Measurements from ENCODE around the gene GPC6.

The GPC6 gene

GRCh38 chr13:93957371-93957770 is 730.8 kb downstream of the GPC6 start:
- H3K4me3 ChIP-seq (ENCODE audit: low read length), result no peak overlapping the region
- TF ChIP-seq ZNF274 (IDR thresholded peaks at IDR 0.05; ENCODE audit: low read depth, low read length), result no peak

GRCh38 chr13:93959796-93960533 is 733.4 kb downstream of the GPC6 start:
- H3K4me3 ChIP-seq (ENCODE audit: low read length), result no peak overlapping the region
- TF ChIP-seq ZNF274 (IDR thresholded peaks at IDR 0.05; ENCODE audit: low read depth, low read length), result no peak

- no peak overlapping the region for H3K4me3 ChIP-seq (ENCODE audit: low read length)
- no peak for TF ChIP-seq ZNF274 (IDR thresholded peaks at IDR 0.05; ENCODE audit: low read depth, low read length)
Measured at GRCh38 chr13:93963266-93964145, 736.9 kb downstream of the GPC6 start.

- no peak for TF ChIP-seq ZNF274 (IDR thresholded peaks at IDR 0.05; ENCODE audit: low read depth, low read length)
- H3K4me3 ChIP-seq (ENCODE audit: low read length), result no peak overlapping the region
Measured at GRCh38 chr13:93964146-93964512, 737.5 kb downstream of the GPC6 start.

- no peak overlapping the region for H3K4me3 ChIP-seq (ENCODE audit: low read length)
- TF ChIP-seq ZNF274 (IDR thresholded peaks at IDR 0.05; ENCODE audit: low read depth, low read length), result no peak
Measured at GRCh38 chr13:93965587-93965986, 739.0 kb downstream of the GPC6 start.

- TF ChIP-seq ZNF274 (IDR thresholded peaks at IDR 0.05; ENCODE audit: low read depth, low read length), result no peak
- no peak overlapping the region for H3K4me3 ChIP-seq (ENCODE audit: low read length)
Measured at GRCh38 chr13:93966267-93966936, 739.8 kb downstream of the GPC6 start.

- H3K4me3 ChIP-seq (ENCODE audit: low read length), result no peak overlapping the region
- no peak for TF ChIP-seq ZNF274 (IDR thresholded peaks at IDR 0.05; ENCODE audit: low read depth, low read length)
Measured at GRCh38 chr13:93967286-93967685, 740.7 kb downstream of the GPC6 start.

- no peak overlapping the region for H3K4me3 ChIP-seq (ENCODE audit: low read length)
- no peak for TF ChIP-seq ZNF274 (IDR thresholded peaks at IDR 0.05; ENCODE audit: low read depth, low read length)
Measured at GRCh38 chr13:93975242-93975641, 748.6 kb downstream of the GPC6 start.

- H3K4me3 ChIP-seq (ENCODE audit: low read length), result no peak overlapping the region
- no peak for TF ChIP-seq ZNF274 (IDR thresholded peaks at IDR 0.05; ENCODE audit: low read depth, low read length)
Measured at GRCh38 chr13:93976528-93976927, 749.9 kb downstream of the GPC6 start.

- no peak for TF ChIP-seq ZNF274 (IDR thresholded peaks at IDR 0.05; ENCODE audit: low read depth, low read length)
- no peak overlapping the region for H3K4me3 ChIP-seq (ENCODE audit: low read length)
Measured at GRCh38 chr13:93977986-93978385, 751.4 kb downstream of the GPC6 start.

GRCh38 chr13:93981426-93981977 is 754.9 kb downstream of the GPC6 start:
- H3K4me3 ChIP-seq (ENCODE audit: low read length), result no peak overlapping the region
- no peak for TF ChIP-seq ZNF274 (IDR thresholded peaks at IDR 0.05; ENCODE audit: low read depth, low read length)

GRCh38 chr13:93982179-93982918 is 755.7 kb downstream of the GPC6 start:
- TF ChIP-seq ZNF274 (IDR thresholded peaks at IDR 0.05; ENCODE audit: low read depth, low read length), result no peak
- H3K4me3 ChIP-seq (ENCODE audit: low read length), result no peak overlapping the region

- TF ChIP-seq ZNF274 (IDR thresholded peaks at IDR 0.05; ENCODE audit: low read depth, low read length), result no peak
- no peak overlapping the region for H3K4me3 ChIP-seq (ENCODE audit: low read length)
Measured at GRCh38 chr13:93984052-93984451, 757.4 kb downstream of the GPC6 start.

GRCh38 chr13:93984876-93985275 is 758.3 kb downstream of the GPC6 start:
- H3K4me3 ChIP-seq (ENCODE audit: low read length), result no peak overlapping the region
- no peak for TF ChIP-seq ZNF274 (IDR thresholded peaks at IDR 0.05; ENCODE audit: low read depth, low read length)

Measured in GM08714 (cell line).